ENCODE results near the gene MAN2C1. TPM values are rescaled to one million over a fixed set of nuclear protein-coding genes. Genes with fewer than 3 reads are reported as not detected.

The MAN2C1 gene
- total and polyA plus RNA-seq, 2 donors (not counting 1 experiment from before 2014, with no cell fraction given), result 186 to 229 TPM

- ATAC-seq (ENCODE audit: low read depth) (no peak), DNase-seq (no peak)
- H4K20me1 ChIP-seq (ENCODE audit: control insufficient read depth, insufficient read depth, low read length, poor library complexity, severe bottlenecking), result peaks cover 11% of the 10 kb centered on the region
- peaks cover 26% of the 10 kb centered on the region for H3K79me2 ChIP-seq (ENCODE audit: control insufficient read depth, insufficient read depth, low read length)
- Mint-ChIP-seq H3K4me1 (no peaks in the 10 kb centered on the region), H3K9me3 (ENCODE audit: insufficient read depth) (no peaks in the 10 kb centered on the region), H3K27ac (no peak overlapping the region), H3K4me3 (no peak overlapping the region), H3K27me3 (no peaks in the 10 kb centered on the region)
- peaks cover 2 to 80% of the 10 kb centered on the region in 2 experiments for H3K36me3 ChIP-seq (replicated peaks in 1 of 2; ENCODE audit: control extremely low read depth in 1 of 2, control insufficient read depth in 1 of 2, extremely low read depth in 1 of 2, insufficient read depth in 2 of 2, low read length in 1 of 2)
- no peak overlapping the region for H3K4me2 ChIP-seq (replicated peaks; ENCODE audit: low read depth, low read length, poor library complexity, severe bottlenecking)
- no peak overlapping the region for H3K27ac ChIP-seq (ENCODE audit: low read length in 2 of 2)
- no peaks in the 10 kb centered on the region for H3K4me1 ChIP-seq (ENCODE audit: control insufficient read depth in 2 of 2, insufficient read depth in 2 of 2, low read length in 2 of 2)
- ChIA-PET POLR2A (no interaction called here), CTCF (no interaction called here)
- no peak overlapping the region for H2AFZ ChIP-seq (ENCODE audit: insufficient read depth, low read depth, low read length, poor library complexity, severe bottlenecking)
- WGBS (ENCODE audit: insufficient coverage), result no CpG with 5 or more reads among the region's 1 CpG
- TF ChIP-seq EZH2 (IDR thresholded peaks at IDR 0.05; ENCODE audit: borderline replicate concordance, insufficient read depth, low read depth, low read length, poor library complexity, severe bottlenecking) (no peak), CTCF (IDR thresholded peaks at IDR 0.05) (no peak)
- intact Hi-C loops (cut with micrococcal nuclease), result no loop called here
- H3K4me3 ChIP-seq (ENCODE audit: control extremely low read depth in 1 of 5, extremely low read depth in 1 of 5, insufficient read depth in 1 of 5, low read depth in 2 of 5, low read length in 4 of 5), result no peak overlapping the region
- no peaks in the 10 kb centered on the region for H3K9me3 ChIP-seq (ENCODE audit: control extremely low read depth in 1 of 3, control insufficient read depth in 2 of 3, insufficient read depth in 1 of 3, low read length in 2 of 3)
- no peak overlapping the region for H3K9ac ChIP-seq (ENCODE audit: low read length)
- no peaks in the 10 kb centered on the region for H3K27me3 ChIP-seq (replicated peaks in 1 of 4; ENCODE audit: control extremely low read depth in 1 of 4, control insufficient read depth in 3 of 4, insufficient read depth in 4 of 4, low read length in 3 of 4)
These were observed 38.7 kb upstream of the MAN2C1 start for GRCh38 chr15:75407083-75407482.

DNA sequence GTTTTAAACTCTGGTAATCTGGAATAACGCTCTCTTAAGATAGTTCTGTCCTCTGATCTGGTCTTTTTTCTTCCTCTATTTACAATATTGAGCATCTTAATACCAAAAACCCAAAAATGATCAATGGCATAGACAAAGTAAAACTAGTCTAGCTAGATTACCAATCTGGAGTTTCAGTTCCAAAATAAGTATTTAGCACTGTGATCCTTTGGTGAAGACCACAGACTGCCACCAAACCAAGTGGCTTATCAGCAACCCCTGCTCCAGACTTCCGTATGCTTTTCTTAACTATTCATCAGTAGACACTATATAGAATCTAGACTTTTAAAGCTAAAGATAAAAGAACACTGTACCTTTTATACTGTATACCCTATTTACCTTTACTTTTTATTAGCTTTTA is 35.5 kb upstream of the MAN2C1 start:
- ATAC-seq (ENCODE audit: low read depth) (no peak), DNase-seq (no peak)
- peaks cover 3 to 77% of the 10 kb centered on the region in 2 experiments for H3K36me3 ChIP-seq (replicated peaks in 1 of 2; ENCODE audit: control extremely low read depth in 1 of 2, control insufficient read depth in 1 of 2, extremely low read depth in 1 of 2, insufficient read depth in 2 of 2, low read length in 1 of 2)
- POLR2A ChIA-PET, result no interaction called here
- H4K20me1 ChIP-seq (ENCODE audit: control insufficient read depth, insufficient read depth, low read length, poor library complexity, severe bottlenecking), result peaks cover 11% of the 10 kb centered on the region
- H3K4me1 ChIP-seq (ENCODE audit: control insufficient read depth in 2 of 2, insufficient read depth in 2 of 2, low read length in 2 of 2), result no peaks in the 10 kb centered on the region
- Mint-ChIP-seq H3K27me3 (no peaks in the 10 kb centered on the region), H3K27ac (no peak overlapping the region), H3K4me3 (no peak overlapping the region), H3K4me1 (no peaks in the 10 kb centered on the region), H3K9me3 (ENCODE audit: insufficient read depth) (no peaks in the 10 kb centered on the region)
- no peak overlapping the region for H3K4me2 ChIP-seq (replicated peaks; ENCODE audit: low read depth, low read length, poor library complexity, severe bottlenecking)
- WGBS (ENCODE audit: insufficient coverage), result 100% methylated on average over 1 of the region's 2 CpGs
- H3K79me2 ChIP-seq (ENCODE audit: control insufficient read depth, insufficient read depth, low read length), result peaks cover 24% of the 10 kb centered on the region
- CTCF ChIA-PET, result interaction anchor here (0.8 kb wide), 1 partner anchor 36 kb away, joined by 4 read pairs; the partner anchor contains the start of gene MAN2C1
- no peak overlapping the region for H3K4me3 ChIP-seq (ENCODE audit: control extremely low read depth in 1 of 5, extremely low read depth in 1 of 5, insufficient read depth in 1 of 5, low read depth in 2 of 5, low read length in 4 of 5)
- no peaks in the 10 kb centered on the region for H3K27me3 ChIP-seq (replicated peaks in 1 of 4; ENCODE audit: control extremely low read depth in 1 of 4, control insufficient read depth in 3 of 4, insufficient read depth in 4 of 4, low read length in 3 of 4)
- no peaks in the 10 kb centered on the region for H3K9me3 ChIP-seq (ENCODE audit: control extremely low read depth in 1 of 3, control insufficient read depth in 2 of 3, insufficient read depth in 1 of 3, low read length in 2 of 3)
- intact Hi-C loops (cut with micrococcal nuclease), result no loop called here
- TF ChIP-seq EZH2 (IDR thresholded peaks at IDR 0.05; ENCODE audit: borderline replicate concordance, insufficient read depth, low read depth, low read length, poor library complexity, severe bottlenecking), result no peak
- no peak for TF ChIP-seq CTCF (IDR thresholded peaks at IDR 0.05)
- H2AFZ ChIP-seq (ENCODE audit: insufficient read depth, low read depth, low read length, poor library complexity, severe bottlenecking), result no peak overlapping the region
- H3K27ac ChIP-seq (ENCODE audit: low read length in 2 of 2), result no peak overlapping the region
- no peak overlapping the region for H3K9ac ChIP-seq (ENCODE audit: low read length)

Measured in B cell (primary cell).